ENCODE data around the gene PLXNC1. TPM values are rescaled to one million over a fixed set of nuclear protein-coding genes. Genes with fewer than 3 reads are reported as not detected.

The PLXNC1 gene
- polyA plus RNA-seq, 1 experiment = 4.8 TPM

DNA sequence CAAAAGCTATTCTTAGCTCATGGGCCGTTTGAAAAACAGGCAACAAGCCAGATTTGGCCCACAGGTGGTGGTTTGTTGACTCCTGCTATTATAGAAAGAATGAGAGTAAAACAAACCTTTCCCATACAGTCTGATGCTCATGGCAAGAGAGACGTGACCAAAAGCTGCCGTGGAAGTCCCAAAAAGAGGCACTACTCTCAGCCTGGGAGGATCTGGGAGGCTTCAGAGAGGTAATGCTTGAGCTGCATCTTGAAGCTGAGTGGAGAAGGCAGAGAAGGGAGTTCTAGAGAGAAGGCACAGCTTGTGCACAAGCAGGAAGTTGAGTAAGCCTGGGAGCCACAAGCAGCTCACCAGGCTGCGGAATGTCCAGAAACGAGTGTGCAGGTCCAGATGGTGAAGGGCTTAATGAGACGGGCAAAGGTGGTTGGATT lies 9.6 kb downstream of the PLXNC1 start:
- no peak for TF ChIP-seq CTCF (IDR thresholded peaks at IDR 0.05; ENCODE audit: low read depth, low read length)
- POLR2A ChIA-PET = interaction anchor here (1.0 kb wide), 1 partner anchor 15 kb away, joined by 3 read pairs; no protein-coding TSS in a partner anchor
- Histone ChIP-seq H3K4me3 (ENCODE audit: low read depth, low read length) (no peak overlapping the region), H3K27me3 (ENCODE audit: control insufficient read depth, insufficient read depth, low read length) (peaks cover 43% of the 10 kb centered on the region), H3K27ac (ENCODE audit: low read depth, low read length) (no peak overlapping the region), H3K9me3 (ENCODE audit: control insufficient read depth, insufficient read depth, low read length) (no peaks in the 10 kb centered on the region)
- no peak for DNase-seq (ENCODE audit: low read depth, low spot score)
- CTCF ChIA-PET = no interaction called here

DNA sequence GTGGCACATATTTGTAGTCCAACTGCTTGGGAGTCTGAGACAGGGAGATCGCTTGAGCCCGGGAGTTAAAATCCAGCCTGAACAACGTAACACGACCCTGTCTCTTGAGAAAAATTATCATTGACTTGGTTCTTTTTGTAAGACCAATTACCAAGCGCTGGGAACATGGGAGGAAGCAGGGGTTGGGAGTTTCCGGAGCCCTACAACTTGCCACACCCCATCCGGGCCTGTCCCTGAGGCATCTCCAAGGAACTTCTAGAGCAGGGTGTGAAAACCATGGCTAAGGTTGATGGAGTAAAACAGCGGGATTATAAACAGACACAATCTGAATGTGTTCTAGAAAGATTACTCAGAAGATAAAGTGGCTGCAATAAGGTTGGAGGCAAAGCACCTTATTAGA lies 10.3 kb downstream of the PLXNC1 start:
- Histone ChIP-seq H3K4me3 (ENCODE audit: low read depth, low read length) (no peak overlapping the region), H3K9me3 (ENCODE audit: control insufficient read depth, insufficient read depth, low read length) (no peaks in the 10 kb centered on the region), H3K27ac (ENCODE audit: low read depth, low read length) (no peak overlapping the region), H3K27me3 (ENCODE audit: control insufficient read depth, insufficient read depth, low read length) (peaks cover 37% of the 10 kb centered on the region)
- CTCF ChIA-PET = no interaction called here
- POLR2A ChIA-PET = interaction anchor here (1.0 kb wide), 1 partner anchor 14 kb away, joined by 3 read pairs; no protein-coding TSS in a partner anchor
- no peak for DNase-seq (ENCODE audit: low read depth, low spot score)
- TF ChIP-seq CTCF (IDR thresholded peaks at IDR 0.05; ENCODE audit: low read depth, low read length) = no peak

DNA sequence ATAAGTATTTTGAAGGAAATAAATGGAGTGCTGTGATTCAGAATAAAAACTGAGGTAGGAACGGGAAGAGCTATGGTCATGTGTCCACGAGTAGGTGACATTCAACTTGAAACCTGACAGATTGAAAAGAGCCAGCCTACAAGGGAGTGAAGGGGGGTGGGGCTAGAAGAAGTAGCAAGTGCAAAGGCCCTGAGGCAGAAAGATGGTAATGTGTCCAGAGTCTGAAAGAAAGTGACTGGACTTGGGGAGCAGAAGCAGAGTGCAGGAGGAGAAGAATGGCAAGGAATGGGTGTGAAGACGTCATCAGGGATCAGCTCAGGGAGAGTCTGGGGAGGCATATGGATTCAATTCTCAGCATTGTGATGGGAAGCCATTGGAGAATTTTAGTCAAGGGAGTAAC lies 13.7 kb downstream of the PLXNC1 start:
- Histone ChIP-seq H3K9me3 (ENCODE audit: control insufficient read depth, insufficient read depth, low read length) (no peaks in the 10 kb centered on the region), H3K4me3 (ENCODE audit: low read depth, low read length) (no peak overlapping the region), H3K27me3 (ENCODE audit: control insufficient read depth, insufficient read depth, low read length) (peaks cover 20% of the 10 kb centered on the region), H3K27ac (ENCODE audit: low read depth, low read length) (no peak overlapping the region)
- ChIA-PET CTCF (interaction anchor here (1.2 kb wide), 1 partner anchor 27 kb away, joined by 4 read pairs; no protein-coding TSS in a partner anchor), POLR2A (no interaction called here)
- TF ChIP-seq CTCF (IDR thresholded peaks at IDR 0.05; ENCODE audit: low read depth, low read length) = no peak
- DNase-seq (ENCODE audit: low read depth, low spot score) = no peak

DNA sequence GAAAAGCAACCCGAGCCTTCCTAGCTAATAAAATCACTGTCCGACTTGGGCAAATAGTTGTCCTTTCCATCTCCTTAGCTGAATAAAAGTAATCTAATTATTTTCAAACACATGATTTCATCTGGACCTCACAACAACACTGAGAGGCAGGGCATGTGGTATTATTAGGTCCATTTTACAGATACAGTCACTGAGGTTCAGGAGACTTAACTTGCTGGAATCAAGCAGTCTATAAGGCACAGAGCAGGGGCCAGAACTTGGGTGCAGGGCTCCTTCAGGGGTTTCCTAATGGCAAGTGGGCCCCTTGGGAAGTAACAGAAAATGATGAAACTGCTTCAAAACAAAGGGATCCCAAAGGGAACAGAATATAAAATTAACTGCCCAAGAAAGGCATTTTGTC lies 15.5 kb downstream of the PLXNC1 start:
- Histone ChIP-seq H3K27ac (ENCODE audit: low read depth, low read length) (no peak overlapping the region), H3K4me3 (ENCODE audit: low read depth, low read length) (no peak overlapping the region), H3K27me3 (ENCODE audit: control insufficient read depth, insufficient read depth, low read length) (peaks cover 17% of the 10 kb centered on the region), H3K9me3 (ENCODE audit: control insufficient read depth, insufficient read depth, low read length) (no peaks in the 10 kb centered on the region)
- CTCF ChIA-PET = no interaction called here
- TF ChIP-seq CTCF (IDR thresholded peaks at IDR 0.05; ENCODE audit: low read depth, low read length) = no peak
- POLR2A ChIA-PET = no interaction called here
- no peak for DNase-seq (ENCODE audit: low read depth, low spot score)

DNA sequence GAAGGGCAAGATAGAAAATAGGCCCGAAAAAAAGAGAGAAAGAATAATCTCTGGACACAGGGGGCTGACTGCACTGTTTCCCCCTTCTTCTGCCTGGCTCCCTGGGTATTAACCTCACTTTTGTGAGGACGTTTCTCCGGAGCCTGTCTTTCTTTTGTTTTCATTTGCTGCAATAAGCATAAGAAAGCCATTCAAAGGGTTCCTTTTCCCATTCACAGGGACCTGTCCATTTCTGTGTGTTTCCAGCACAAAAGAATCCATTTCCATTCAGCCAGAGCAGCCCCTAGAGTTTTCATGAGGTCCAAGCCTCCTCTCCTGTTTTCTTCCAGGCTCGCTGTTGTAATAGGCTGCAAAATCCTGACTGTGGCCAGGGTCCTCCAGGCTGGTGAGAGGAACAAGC lies 16.8 kb downstream of the PLXNC1 start:
- Histone ChIP-seq H3K4me3 (ENCODE audit: low read depth, low read length) (no peak overlapping the region), H3K9me3 (ENCODE audit: control insufficient read depth, insufficient read depth, low read length) (no peaks in the 10 kb centered on the region), H3K27me3 (ENCODE audit: control insufficient read depth, insufficient read depth, low read length) (peaks cover 20% of the 10 kb centered on the region), H3K27ac (ENCODE audit: low read depth, low read length) (no peak overlapping the region)
- POLR2A ChIA-PET = no interaction called here
- DNase-seq (ENCODE audit: low read depth, low spot score) = no peak
- TF ChIP-seq CTCF (IDR thresholded peaks at IDR 0.05; ENCODE audit: low read depth, low read length) = no peak
- CTCF ChIA-PET = no interaction called here
